OCI-LY7 (cell line): ENCODE measurements around the gene GCFC2.

ENCODE experiments used
- EZH2phosphoT487 ChIP-seq: fragments of 200-600 bp; sonication (generic); IDR thresholded peaks from 2 replicates; pipeline ENCODE4 v1.6.1; 2018; ENCODE audit warnings: low read depth, borderline replicate concordance, mild to moderate bottlenecking, mixed run types, antibody characterized with exemption, low read length, moderate library complexity, mixed read lengths
- TF ChIP-seq, protein P1 (sequence below): fragments of 200-600 bp; sonication (generic); conservative IDR thresholded peaks from 2 replicates; pipeline ENCODE4 v1.5.1; 2014; ENCODE audit warnings: mild to moderate bottlenecking, antibody characterized with exemption, low read length, moderate library complexity, mixed read lengths

DNA sequence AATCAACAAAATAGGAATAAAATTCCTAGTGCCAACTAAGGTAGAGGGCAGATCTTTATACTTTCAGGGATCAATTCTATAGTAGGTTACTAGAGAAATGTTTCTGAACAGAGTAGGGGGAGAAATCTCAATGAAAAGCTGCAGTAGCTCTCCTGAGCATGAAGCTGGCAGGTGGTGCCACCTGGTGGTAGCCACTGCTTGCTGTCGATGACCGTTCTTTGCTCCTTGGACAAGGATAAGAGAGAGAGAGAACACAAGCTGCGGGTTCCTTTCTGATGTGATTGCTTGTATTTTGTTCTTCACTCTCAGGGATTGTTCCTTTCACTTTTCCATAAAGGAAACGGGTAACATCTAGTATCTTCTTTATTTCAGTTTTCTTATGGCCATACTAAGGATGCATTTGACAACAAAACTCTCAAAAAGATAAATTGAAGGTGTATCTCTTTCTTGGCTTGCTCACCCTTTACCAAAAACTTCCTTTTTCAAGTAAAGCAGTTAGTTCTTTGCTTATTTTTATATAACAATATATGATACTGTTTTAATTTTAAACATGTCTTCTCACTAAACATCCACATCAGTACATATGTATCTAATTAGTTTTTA, 82.7 kb downstream of the GCFC2 start:
- TF ChIP-seq, protein P1, sequence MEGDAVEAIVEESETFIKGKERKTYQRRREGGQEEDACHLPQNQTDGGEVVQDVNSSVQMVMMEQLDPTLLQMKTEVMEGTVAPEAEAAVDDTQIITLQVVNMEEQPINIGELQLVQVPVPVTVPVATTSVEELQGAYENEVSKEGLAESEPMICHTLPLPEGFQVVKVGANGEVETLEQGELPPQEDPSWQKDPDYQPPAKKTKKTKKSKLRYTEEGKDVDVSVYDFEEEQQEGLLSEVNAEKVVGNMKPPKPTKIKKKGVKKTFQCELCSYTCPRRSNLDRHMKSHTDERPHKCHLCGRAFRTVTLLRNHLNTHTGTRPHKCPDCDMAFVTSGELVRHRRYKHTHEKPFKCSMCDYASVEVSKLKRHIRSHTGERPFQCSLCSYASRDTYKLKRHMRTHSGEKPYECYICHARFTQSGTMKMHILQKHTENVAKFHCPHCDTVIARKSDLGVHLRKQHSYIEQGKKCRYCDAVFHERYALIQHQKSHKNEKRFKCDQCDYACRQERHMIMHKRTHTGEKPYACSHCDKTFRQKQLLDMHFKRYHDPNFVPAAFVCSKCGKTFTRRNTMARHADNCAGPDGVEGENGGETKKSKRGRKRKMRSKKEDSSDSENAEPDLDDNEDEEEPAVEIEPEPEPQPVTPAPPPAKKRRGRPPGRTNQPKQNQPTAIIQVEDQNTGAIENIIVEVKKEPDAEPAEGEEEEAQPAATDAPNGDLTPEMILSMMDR: peak; percentile 98
- no peak for TF ChIP-seq EZH2phosphoT487
